A549 (cell line): ENCODE results near the gene PTRHD1. TPM values are rescaled to one million over a fixed set of nuclear protein-coding genes. Genes with fewer than 3 reads are reported as not detected.

Experiments
- ATAC-seq, 2 experiments: fragments of 200-7000 bp in 1 of 2; fragments of >200 bp in 1 of 2; cut with Nextera tagmentation in 1 of 2; cut with Tn5 transposase in 1 of 2; 3 replicates each; pipeline versions ENCODE4 v1.8.0 to v1.9.1; 2018 to 2020; ENCODE audit warnings: mild to moderate bottlenecking in 1 of 2, moderate library complexity in 1 of 2
- CTCF ChIA-PET: fragments of 300-600 bp; sonication (Branson Sonifier 250); formaldehyde crosslinking; extraction: SDS; loops from one replicate; lab custom pipeline; 2021; ENCODE audit warnings: antibody characterized with exemption, inconsistent platforms; lab: Yijun Ruan, JAX
- POLR2A ChIA-PET: fragments of 350-600 bp; formaldehyde crosslinking; extraction: SDS; loops from one replicate; lab custom pipeline; 2021; ENCODE audit warnings: antibody characterized with exemption, inconsistent platforms; lab: Yijun Ruan, JAX
- DNase-seq, 2 experiments: peaks; one replicate each; pipeline versions ENCODE4 v3.0.0 to v3.0.0-alpha.2; 2011 to 2016; ENCODE audit warnings: low read depth in 1 of 2, low spot score in 1 of 2
- FAIRE-seq: peaks from 2 replicates; lab custom pipeline; 2011; peaks lifted over from hg19 to GRCh38; lab: Jason Lieb, UNC
- H3K27ac ChIP-seq, 2 experiments: fragments of >200 bp; sonication (Bioruptor Twin); formaldehyde crosslinking; 3 replicates each; pipeline ENCODE4 v1.5.1; 2016 to 2017
- H3K4me1 ChIP-seq: fragments of >200 bp; sonication (Bioruptor Twin); formaldehyde crosslinking; 3 replicates; pipeline ENCODE4 v1.6.1; 2016
- H3K4me2 ChIP-seq: fragments of >200 bp; sonication (Bioruptor Twin); formaldehyde crosslinking; 3 replicates; pipeline ENCODE4 v1.6.1; 2016
- H3K4me3 ChIP-seq: fragments of >200 bp; sonication (Bioruptor Twin); formaldehyde crosslinking; 3 replicates; pipeline ENCODE4 v1.5.1; 2016
- H3K9me3 ChIP-seq: fragments of >200 bp; sonication (Bioruptor Twin); formaldehyde crosslinking; 3 replicates; pipeline ENCODE4 v1.6.1; 2016
- CEBPB ChIP-seq, 2 experiments: fragments of >200 bp in 1 of 2; sonication (Bioruptor Twin) in 1 of 2; formaldehyde crosslinking in 1 of 2; IDR thresholded peaks; 2 replicates each; pipeline ENCODE4 v1.6.1; 2012 to 2016
- CHD4 ChIP-seq: fragments of 200-600 bp; sonication (generic); IDR thresholded peaks from 2 replicates; pipeline ENCODE4 v1.6.1; 2016; ENCODE audit warnings: antibody characterized with exemption, mild to moderate bottlenecking, borderline replicate concordance
- FOXS1 ChIP-seq: fragments of 250-450 bp; sonication (Bioruptor Pico); IDR thresholded peaks from 2 replicates; pipeline ENCODE4 v1.5.0; 2020; ENCODE audit warnings: mild to moderate bottlenecking, moderate library complexity
- GATA3 ChIP-seq: IDR thresholded peaks from 2 replicates; pipeline ENCODE4 v1.6.1; 2012; ENCODE audit warnings: borderline replicate concordance
- JUN ChIP-seq, 2 experiments: fragments of >200 bp; sonication (Bioruptor Twin); formaldehyde crosslinking; IDR thresholded peaks; 2 replicates in 1 of 2; 3 replicates in 1 of 2; pipeline ENCODE4 v1.6.1; 2016 to 2017
- MYC ChIP-seq: IDR thresholded peaks from 2 replicates; pipeline ENCODE4 v1.6.1; 2012; ENCODE audit warnings: mild to moderate bottlenecking, inconsistent platforms, low read length, improper control_type of control experiment, borderline replicate concordance
- PHF8 ChIP-seq: fragments of 200-600 bp; sonication (generic); IDR thresholded peaks from 2 replicates; pipeline ENCODE4 v1.6.1; 2016; ENCODE audit warnings: low read depth, mild to moderate bottlenecking, antibody characterized with exemption, moderate library complexity, borderline replicate concordance
- POLR2AphosphoS2 ChIP-seq: conservative IDR thresholded peaks from 2 replicates; pipeline ENCODE4 v1.6.1; 2012; ENCODE audit warnings: low read length, improper control_type of control experiment, inconsistent platforms
- RARB ChIP-seq: fragments of 250-450 bp; sonication (Bioruptor Pico); IDR thresholded peaks from 2 replicates; pipeline ENCODE4 v1.8.0; 2021; ENCODE audit warnings: mild to moderate bottlenecking, moderate library complexity
- RCOR1 ChIP-seq: fragments of 150-350 bp; IDR thresholded peaks from 2 replicates; pipeline ENCODE4 v1.6.1; 2014; ENCODE audit warnings: antibody characterized with exemption, low read length, low read depth
- TP53 ChIP-seq: fragments of 250-450 bp; sonication (Bioruptor Pico); IDR thresholded peaks from 2 replicates; pipeline ENCODE4 v1.5.0; 2021; ENCODE audit warnings: mild to moderate bottlenecking, moderate library complexity
- ZNF302 ChIP-seq: fragments of 250-450 bp; sonication (Bioruptor Pico); IDR thresholded peaks from 2 replicates; pipeline ENCODE4 v1.9.0; 2021; ENCODE audit warnings: inconsistent platforms, mild to moderate bottlenecking, moderate library complexity
- WGBS: methylation state at CpG from one replicate; pipeline ENCODE4 v1.1.6; 2017; ENCODE audit errors: missing lambda C conversion rate; 5-methylcytosine and 5-hydroxymethylcytosine counted together
- polyA plus RNA-seq, 4 experiments: library from polyadenylated mRNA; depleted of rRNA in 3 of 4; stranded (reverse); fragments of >200 nt; fragmentation: RNase III in 1 of 4; extraction: RNeasy Plus Mini Kit Qiagen cat#74134 plus additional on column Dnase treatment in 1 of 4; gene quantifications; 2 replicates in 3 of 4; 3 replicates in 1 of 4; pipeline ENCODE4 v1.2.3, GENCODE V29; 2011 to 2017
- TF ChIP-seq, protein P1 (sequence below): fragments of >200 bp; sonication (Bioruptor Twin); formaldehyde crosslinking; IDR thresholded peaks from 3 replicates; pipeline ENCODE4 v1.6.1; 2016
- TF ChIP-seq, protein P2 (sequence below): fragments of >200 bp; sonication (Bioruptor Twin); formaldehyde crosslinking; IDR thresholded peaks from 2 replicates; pipeline ENCODE4 v1.6.1; 2016
- TF ChIP-seq, protein P3 (sequence below): fragments of 150-350 bp; IDR thresholded peaks from 2 replicates; pipeline ENCODE4 v1.6.1; 2014; ENCODE audit warnings: low read depth, mild to moderate bottlenecking, low read length

Gene PTRHD1
- polyA plus RNA-seq, 2 of the 4 experiments (the other 2 are of a cell fraction) = 44.9 to 86.6 TPM

DNA sequence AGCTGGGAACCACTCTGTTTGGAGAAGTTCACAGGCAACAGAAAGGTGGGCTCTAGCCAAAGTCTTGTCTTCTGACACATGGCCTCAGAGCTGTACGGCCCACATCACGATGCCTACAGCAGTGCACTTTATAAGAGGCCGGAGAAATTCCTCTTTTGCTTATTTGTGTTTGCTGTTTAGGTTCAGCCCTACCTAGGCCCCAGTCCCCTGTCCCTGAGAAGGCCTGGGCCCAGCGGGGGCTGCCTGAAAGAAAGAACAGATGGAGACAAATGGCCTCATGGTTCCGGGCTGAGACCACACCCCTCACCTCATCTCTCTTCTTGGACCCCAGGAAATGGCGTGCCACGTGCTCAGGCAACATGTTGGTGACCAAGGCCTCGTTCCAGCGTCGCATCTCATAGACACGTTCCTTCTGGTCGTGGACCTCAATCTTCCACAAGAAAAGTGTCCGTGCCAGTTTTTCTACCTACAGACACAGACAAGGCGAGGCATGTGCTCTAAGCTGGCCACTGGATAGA lies 30.9 kb upstream of the PTRHD1 start:
- no peak overlapping the region for H3K27ac ChIP-seq
- 96% methylated on average over 14 of the region's 14 CpGs for WGBS
- FAIRE-seq = no peak
- H3K4me1 ChIP-seq = 0 out of 3 replicates have a peak, but pooled peaks cover 3% of the 10 kb centered on the region
- no peak for TF ChIP-seq MYC
- no peak for TF ChIP-seq ZNF302
- TF ChIP-seq TP53 (CRISPR knock-in tag) = no peak
- TF ChIP-seq RARB (CRISPR knock-in tag) = no peak
- no peak for TF ChIP-seq PHF8
- no peak for TF ChIP-seq CEBPB (IDR thresholded peaks at IDR 0.05)
- TF ChIP-seq, protein P1, sequence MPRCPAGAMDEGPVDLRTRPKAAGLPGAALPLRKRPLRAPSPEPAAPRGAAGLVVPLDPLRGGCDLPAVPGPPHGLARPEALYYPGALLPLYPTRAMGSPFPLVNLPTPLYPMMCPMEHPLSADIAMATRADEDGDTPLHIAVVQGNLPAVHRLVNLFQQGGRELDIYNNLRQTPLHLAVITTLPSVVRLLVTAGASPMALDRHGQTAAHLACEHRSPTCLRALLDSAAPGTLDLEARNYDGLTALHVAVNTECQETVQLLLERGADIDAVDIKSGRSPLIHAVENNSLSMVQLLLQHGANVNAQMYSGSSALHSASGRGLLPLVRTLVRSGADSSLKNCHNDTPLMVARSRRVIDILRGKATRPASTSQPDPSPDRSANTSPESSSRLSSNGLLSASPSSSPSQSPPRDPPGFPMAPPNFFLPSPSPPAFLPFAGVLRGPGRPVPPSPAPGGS = no peak
- no peak for TF ChIP-seq GATA3
- no peak for TF ChIP-seq RCOR1
- TF ChIP-seq FOXS1 (CRISPR knock-in tag) = no peak
- TF ChIP-seq CHD4 = no peak
- TF ChIP-seq, protein P2, sequence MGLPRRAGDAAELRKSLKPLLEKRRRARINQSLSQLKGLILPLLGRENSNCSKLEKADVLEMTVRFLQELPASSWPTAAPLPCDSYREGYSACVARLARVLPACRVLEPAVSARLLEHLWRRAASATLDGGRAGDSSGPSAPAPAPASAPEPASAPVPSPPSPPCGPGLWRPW = no peak
- no peak overlapping the region for H3K4me3 ChIP-seq
- DNase-seq = no peak
- H3K4me2 ChIP-seq = no peak overlapping the region
- H3K9me3 ChIP-seq = no peaks in the 10 kb centered on the region
- no peak for ATAC-seq
- ChIA-PET POLR2A (no interaction called here), CTCF (interaction anchor here (0.5 to 15.3 kb wide), 12 partner anchors 9 to 423 kb away, joined by 3 to 252 read pairs (median 4); partner anchors contain the start of genes CENPO and PTRHD1)

DNA sequence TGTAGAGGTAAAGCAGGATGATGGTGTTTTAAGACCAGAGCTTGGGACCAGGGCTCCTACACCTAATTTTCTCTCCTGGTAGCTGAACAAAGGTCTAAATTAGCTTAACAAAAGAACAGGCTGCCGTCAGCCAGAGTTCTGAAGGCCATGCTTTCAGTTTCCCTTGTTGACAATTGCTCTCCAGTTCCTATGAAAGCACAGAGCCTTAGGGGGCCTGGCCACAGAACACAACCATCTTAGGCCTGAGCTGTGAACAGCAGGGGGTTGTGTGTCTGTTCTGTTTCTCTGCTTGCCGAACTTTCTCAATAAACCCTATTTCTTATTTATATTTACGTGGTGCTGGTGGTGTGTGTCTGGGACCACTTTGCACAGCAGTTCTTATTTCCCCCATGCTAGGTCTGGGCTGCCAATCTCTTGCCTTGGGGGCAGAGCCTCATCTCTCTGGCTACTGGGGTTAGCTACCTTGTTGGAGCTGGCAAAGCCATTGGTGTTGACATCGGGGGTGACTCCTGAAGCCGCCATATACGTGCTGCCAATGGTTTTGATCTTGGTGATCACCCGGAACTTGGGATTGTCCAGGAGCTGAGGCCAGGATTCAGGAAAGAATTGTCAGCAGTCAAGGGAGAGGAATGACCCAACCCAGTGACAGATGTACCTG lies 29.0 kb upstream of the PTRHD1 start:
- Histone ChIP-seq H3K4me2 (no peak overlapping the region), H3K4me3 (no peak overlapping the region), H3K4me1 (peaks cover 9% of the 10 kb centered on the region; the same call in 2 of the 3 replicates), H3K9me3 (no peaks in the 10 kb centered on the region), H3K27ac (no peak overlapping the region)
- FAIRE-seq = no peak
- WGBS = 91% methylated on average over 7 of the region's 7 CpGs
- no peak for DNase-seq
- POLR2A ChIA-PET = no interaction called here
- TF ChIP-seq, protein P3, sequence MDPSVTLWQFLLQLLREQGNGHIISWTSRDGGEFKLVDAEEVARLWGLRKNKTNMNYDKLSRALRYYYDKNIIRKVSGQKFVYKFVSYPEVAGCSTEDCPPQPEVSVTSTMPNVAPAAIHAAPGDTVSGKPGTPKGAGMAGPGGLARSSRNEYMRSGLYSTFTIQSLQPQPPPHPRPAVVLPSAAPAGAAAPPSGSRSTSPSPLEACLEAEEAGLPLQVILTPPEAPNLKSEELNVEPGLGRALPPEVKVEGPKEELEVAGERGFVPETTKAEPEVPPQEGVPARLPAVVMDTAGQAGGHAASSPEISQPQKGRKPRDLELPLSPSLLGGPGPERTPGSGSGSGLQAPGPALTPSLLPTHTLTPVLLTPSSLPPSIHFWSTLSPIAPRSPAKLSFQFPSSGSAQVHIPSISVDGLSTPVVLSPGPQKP = no peak
- peak; percentile 66 for TF ChIP-seq POLR2AphosphoS2
- TF ChIP-seq, all 56 proteins: peak for 1
- ATAC-seq = no peak
- CTCF ChIA-PET = interaction anchor here (0.6 to 15.3 kb wide), 5 partner anchors 29 to 725 kb away, joined by 3 to 252 read pairs (median 3); partner anchors contain the start of genes CENPO and PTRHD1

DNA sequence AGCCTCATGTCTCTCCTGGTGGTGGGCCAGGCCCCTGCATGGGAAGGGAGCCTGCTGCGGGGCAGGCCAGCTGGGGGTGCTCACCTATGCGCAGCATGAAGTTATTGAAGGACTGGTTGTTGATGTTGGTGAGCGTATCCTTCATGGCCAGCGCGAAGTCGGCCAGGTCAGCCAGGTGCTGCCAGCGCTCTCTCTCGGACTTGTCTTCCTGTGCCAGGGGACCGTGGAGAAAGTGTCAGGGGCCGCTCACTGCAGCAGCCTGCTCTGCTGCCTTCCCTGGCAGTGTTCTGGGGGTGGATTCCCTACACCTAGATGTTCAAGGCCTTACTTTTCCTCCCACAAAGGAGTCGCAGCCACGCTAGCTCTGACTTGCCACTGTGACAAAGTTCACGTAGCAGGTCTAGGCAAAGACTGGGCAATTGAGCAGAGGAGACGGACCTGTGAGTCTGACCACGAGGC lies 28.3 kb upstream of the PTRHD1 start:
- TF ChIP-seq CHD4 = no peak
- 0 out of 5 replicates have a peak, but pooled peaks of 1 of the 2 experiments have one; percentile 4 for TF ChIP-seq JUN (IDR thresholded peaks at IDR 0.05)
- ChIA-PET POLR2A (no interaction called here), CTCF (interaction anchor here (0.9 to 15.3 kb wide), 4 partner anchors 18 to 414 kb away, joined by 3 to 252 read pairs (median 4); partner anchors contain the start of genes CENPO and PTRHD1)
- Histone ChIP-seq H3K9me3 (no peaks in the 10 kb centered on the region), H3K4me3 (no peak overlapping the region), H3K4me1 (peaks cover 10% of the 10 kb centered on the region), H3K27ac (no peak overlapping the region), H3K4me2 (no peak overlapping the region)
- no peak for FAIRE-seq
- 92% methylated on average over 15 of the region's 15 CpGs for WGBS
- DNase-seq = no peak
- ATAC-seq = peak in 1 of 2 experiments; percentile 1; a peak in 1 of 6 replicates
